GM12872 (cell line): Measurements from ENCODE around the gene EMC9.

Source experiments
- CTCF ChIP-seq: IDR thresholded peaks from 3 replicates; pipeline ENCODE4 v1.5.1; 2011; ENCODE audit warnings: low read depth, mild to moderate bottlenecking, low read length, moderate library complexity; ENCODE audit not compliant: insufficient read depth

EMC9 gene

GRCh38 chr14:24123424-24124417 lies 17.7 kb downstream of the EMC9 start:
- TF ChIP-seq CTCF = no peak

- TF ChIP-seq CTCF = no peak
Measured at GRCh38 chr14:24122898-24123297, 18.5 kb downstream of the EMC9 start.

- TF ChIP-seq CTCF = no peak
Measured at GRCh38 chr14:24122416-24122815, 19.0 kb downstream of the EMC9 start.

GRCh38 chr14:24121210-24121609 lies 20.2 kb downstream of the EMC9 start:
- no peak for TF ChIP-seq CTCF

- no peak for TF ChIP-seq CTCF
Measured at GRCh38 chr14:24119691-24120090, 21.7 kb downstream of the EMC9 start.

- no peak for TF ChIP-seq CTCF
Measured at GRCh38 chr14:24117179-24117578, 24.2 kb downstream of the EMC9 start.

GRCh38 chr14:24116128-24116814 lies 25.1 kb downstream of the EMC9 start:
- TF ChIP-seq CTCF = no peak
